Measurements from ENCODE around the gene ARHGEF28. TPM values are rescaled to one million over a fixed set of nuclear protein-coding genes. Genes with fewer than 3 reads are reported as not detected.

The ARHGEF28 gene
- total and polyA plus RNA-seq, 8 donors, result 13.9 to 156 (median 55.7) TPM

GRCh38 chr5:73617510-73618279 is 8.3 kb upstream of the ARHGEF28 start:
- peak; percentile 42 to 49 for DNase-seq
- H3K27ac ChIP-seq, result peak overlapping the region; percentile 68 to 81 (median 79)
- no peaks in the 10 kb centered on the region for H3K27me3 ChIP-seq
- H3K36me3 ChIP-seq, result no peaks in the 10 kb centered on the region
- WGBS, 5 donors, result 28 to 47% (median 42%) methylated on average over 9 of the region's 9 CpGs
- intact Hi-C loops (cut with DNase I; ENCODE audit: low total_unique reads), result no loop called here
- H3K9me3 ChIP-seq, result no peaks in the 10 kb centered on the region
- H3K4me3 ChIP-seq, result peak overlapping the region in 1 of 4 donors; percentile 25
- TF ChIP-seq POLR2AphosphoS5 (IDR thresholded peaks at IDR 0.05) (peak in 2 of 3 donors; percentile 36 to 46), EP300 (IDR thresholded peaks at IDR 0.05) (no peak)
- peaks cover 6 to 38% (median 14%) of the 10 kb centered on the region in 4 donors for H3K4me1 ChIP-seq

GRCh38 chr5:73619606-73620333 is 6.2 kb upstream of the ARHGEF28 start:
- no peak overlapping the region for H3K27ac ChIP-seq
- intact Hi-C loops (cut with DNase I; ENCODE audit: low total_unique reads), result no loop called here
- H3K27me3 ChIP-seq, result no peaks in the 10 kb centered on the region
- DNase-seq, result peak in 1 of 2 donors; percentile 22
- no peak overlapping the region for H3K4me3 ChIP-seq
- no peaks in the 10 kb centered on the region for H3K36me3 ChIP-seq
- no peaks in the 10 kb centered on the region for H3K9me3 ChIP-seq
- peaks cover 6 to 40% (median 18%) of the 10 kb centered on the region in 4 donors for H3K4me1 ChIP-seq
- 63 to 71% (median 70%) methylated on average over 4 of the region's 4 CpGs for WGBS, 5 donors
- TF ChIP-seq POLR2AphosphoS5 (IDR thresholded peaks at IDR 0.05) (no peak), POLR2A (IDR thresholded peaks at IDR 0.05) (no peak), EP300 (IDR thresholded peaks at IDR 0.05) (no peak), CTCF (IDR thresholded peaks at IDR 0.05) (no peak)

- peaks cover 6 to 41% (median 23%) of the 10 kb centered on the region in 4 donors for H3K4me1 ChIP-seq
- TF ChIP-seq CTCF (IDR thresholded peaks at IDR 0.05) (no peak), POLR2AphosphoS5 (IDR thresholded peaks at IDR 0.05) (no peak), POLR2A (IDR thresholded peaks at IDR 0.05) (no peak), EP300 (IDR thresholded peaks at IDR 0.05) (no peak)
- H3K4me3 ChIP-seq, result no peak overlapping the region
- no peak overlapping the region for H3K27ac ChIP-seq
- intact Hi-C loops (cut with DNase I; ENCODE audit: low total_unique reads), result no loop called here
- H3K27me3 ChIP-seq, result no peaks in the 10 kb centered on the region
- WGBS, 5 donors, result 85 to 95% (median 88%) methylated on average over 1 of the region's 1 CpG
- H3K36me3 ChIP-seq, result no peaks in the 10 kb centered on the region
- no peak for DNase-seq
- H3K9me3 ChIP-seq, result no peaks in the 10 kb centered on the region
Measured at GRCh38 chr5:73620334-73620687, 5.7 kb upstream of the ARHGEF28 start.

GRCh38 chr5:73623060-73623459 is 2.9 kb upstream of the ARHGEF28 start:
- no peak for DNase-seq
- Histone ChIP-seq H3K36me3 (no peaks in the 10 kb centered on the region), H3K4me1 (peaks cover 0 to 50% (median 35%) of the 10 kb centered on the region in 4 donors), H3K9me3 (no peaks in the 10 kb centered on the region), H3K4me3 (no peak overlapping the region), H3K27ac (peak overlapping the region in 4 of 5 donors; percentile 88 to 94 (median 92)), H3K27me3 (peaks cover 0 to 16% (median 5%) of the 10 kb centered on the region in 3 donors)
- WGBS, 5 donors, result 79 to 84% (median 82%) methylated on average over 2 of the region's 2 CpGs
- intact Hi-C loops (cut with DNase I; ENCODE audit: low total_unique reads), result no loop called here
- no peak for TF ChIP-seq CTCF (IDR thresholded peaks at IDR 0.05)
- no peak for TF ChIP-seq POLR2A (IDR thresholded peaks at IDR 0.05)
- no peak for TF ChIP-seq EP300 (IDR thresholded peaks at IDR 0.05)
- no peak for TF ChIP-seq POLR2AphosphoS5 (IDR thresholded peaks at IDR 0.05)
